SKM-1 treated with dmso at 0.1 percent for 144 hours (cell line): ENCODE measurements around the gene CHN2.

ENCODE experiments used
- DNase-seq: peaks from one replicate; lab custom pipeline; 2025; ENCODE audit not compliant: unreplicated experiment; lab: John Stamatoyannopoulos, UW

Gene CHN2

DNA sequence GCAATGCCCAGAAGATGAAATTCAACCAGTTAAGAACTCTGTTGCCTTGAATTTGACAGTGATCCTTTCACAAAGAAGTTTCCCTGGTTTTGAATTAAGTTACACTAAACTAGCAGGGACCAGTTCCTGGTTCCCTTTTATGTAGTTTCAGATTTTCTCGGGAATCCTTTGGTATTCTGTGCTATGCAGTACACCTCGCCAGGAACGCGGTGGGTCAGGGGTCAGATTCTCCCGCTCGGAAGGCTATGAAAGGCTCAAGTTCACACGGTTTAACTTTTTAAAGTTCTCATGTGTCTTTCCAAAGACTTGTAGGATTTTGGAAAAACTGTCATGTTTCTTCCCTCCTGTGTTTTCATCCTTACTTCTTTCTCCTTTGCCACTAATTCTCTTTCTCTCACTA is 264.4 kb downstream of the CHN2 start:
- DNase-seq: no peak

DNA sequence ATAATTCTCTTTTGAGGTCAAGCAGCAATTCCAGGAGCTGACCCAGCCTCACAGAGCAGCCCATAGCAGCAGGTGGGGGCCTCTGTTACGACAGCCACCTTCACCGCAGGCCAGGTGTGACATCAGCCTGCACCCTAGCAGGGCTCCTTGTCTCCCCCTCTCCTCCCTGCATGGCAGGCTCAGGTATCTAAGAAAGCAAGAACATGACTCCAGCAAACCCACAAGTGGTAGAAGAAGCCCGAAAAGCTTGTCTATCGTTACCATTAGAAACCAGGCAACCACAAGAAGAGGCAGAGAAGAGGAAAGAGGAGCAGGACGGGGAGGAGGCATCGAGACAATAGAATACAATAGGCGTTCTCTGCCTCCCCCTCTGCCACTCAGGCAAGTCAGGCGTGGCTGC is 265.0 kb downstream of the CHN2 start:
- no peak for DNase-seq

DNA sequence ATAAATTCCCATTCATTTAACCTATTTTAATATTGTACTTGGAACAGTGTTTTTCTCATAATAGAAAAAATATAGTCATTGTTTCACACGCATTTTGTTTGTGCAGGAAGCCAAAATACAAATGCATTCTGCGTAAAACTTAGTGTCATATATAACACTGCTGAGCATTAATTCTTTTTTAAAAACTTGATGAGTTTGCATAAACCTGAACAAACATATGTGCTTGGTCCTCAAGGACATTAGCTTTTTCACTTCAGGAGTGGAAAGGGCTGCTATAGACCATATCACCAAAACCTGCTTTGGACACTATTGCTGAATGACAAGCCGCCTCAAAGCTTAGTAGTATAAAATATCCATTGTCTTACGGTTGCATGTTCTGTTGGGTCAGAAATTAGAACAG is 267.4 kb downstream of the CHN2 start:
- DNase-seq: no peak

DNA sequence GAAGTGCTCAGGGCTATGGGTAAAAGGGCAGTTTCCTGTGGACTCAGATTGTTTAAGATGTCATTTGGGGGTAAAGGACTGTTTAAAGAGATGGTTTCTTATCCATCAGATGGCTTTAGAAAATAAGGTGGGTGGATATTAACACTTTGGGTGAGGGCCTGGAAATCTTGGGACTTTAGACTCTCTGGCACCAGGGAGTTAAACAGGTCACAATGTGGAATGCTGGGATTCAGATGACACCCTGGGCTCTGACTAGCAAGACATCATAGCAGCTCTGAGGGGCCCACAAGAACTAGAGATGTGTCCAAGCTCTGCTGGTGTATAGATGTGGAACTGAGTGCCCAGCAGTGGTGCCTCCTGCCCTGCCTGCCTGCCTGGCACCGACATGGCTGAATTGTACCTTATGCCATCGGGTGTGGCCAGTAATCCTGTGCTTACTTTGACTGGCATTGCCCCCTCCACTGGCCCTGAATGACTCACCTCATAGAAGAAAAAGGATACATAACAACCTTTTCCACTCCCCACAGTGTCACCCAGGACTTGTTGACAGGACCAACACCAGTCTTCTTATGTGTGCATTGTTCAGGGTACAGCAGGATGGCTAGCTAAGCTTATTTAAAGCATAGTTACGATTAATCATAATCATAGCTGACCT is 269.1 kb downstream of the CHN2 start:
- no peak for DNase-seq

DNA sequence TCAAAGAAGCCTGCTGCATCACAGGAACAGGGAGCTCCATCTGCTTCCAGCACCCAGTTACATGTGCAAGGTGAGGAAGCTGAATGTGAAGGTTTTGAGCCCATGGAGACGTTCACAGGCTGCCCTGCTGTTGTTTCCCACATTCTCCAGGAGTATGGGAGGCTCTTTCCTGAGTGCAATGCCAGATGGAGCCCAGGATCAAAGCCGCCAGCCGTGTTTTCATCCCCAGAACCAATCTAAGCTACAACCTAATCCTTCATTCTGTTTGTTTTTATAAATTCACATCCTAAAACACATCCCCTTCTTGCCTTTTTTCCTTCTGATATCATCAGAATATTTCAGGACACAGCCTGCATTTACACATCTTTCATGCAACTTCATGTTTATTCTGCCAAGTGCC is 270.2 kb downstream of the CHN2 start:
- DNase-seq: no peak

DNA sequence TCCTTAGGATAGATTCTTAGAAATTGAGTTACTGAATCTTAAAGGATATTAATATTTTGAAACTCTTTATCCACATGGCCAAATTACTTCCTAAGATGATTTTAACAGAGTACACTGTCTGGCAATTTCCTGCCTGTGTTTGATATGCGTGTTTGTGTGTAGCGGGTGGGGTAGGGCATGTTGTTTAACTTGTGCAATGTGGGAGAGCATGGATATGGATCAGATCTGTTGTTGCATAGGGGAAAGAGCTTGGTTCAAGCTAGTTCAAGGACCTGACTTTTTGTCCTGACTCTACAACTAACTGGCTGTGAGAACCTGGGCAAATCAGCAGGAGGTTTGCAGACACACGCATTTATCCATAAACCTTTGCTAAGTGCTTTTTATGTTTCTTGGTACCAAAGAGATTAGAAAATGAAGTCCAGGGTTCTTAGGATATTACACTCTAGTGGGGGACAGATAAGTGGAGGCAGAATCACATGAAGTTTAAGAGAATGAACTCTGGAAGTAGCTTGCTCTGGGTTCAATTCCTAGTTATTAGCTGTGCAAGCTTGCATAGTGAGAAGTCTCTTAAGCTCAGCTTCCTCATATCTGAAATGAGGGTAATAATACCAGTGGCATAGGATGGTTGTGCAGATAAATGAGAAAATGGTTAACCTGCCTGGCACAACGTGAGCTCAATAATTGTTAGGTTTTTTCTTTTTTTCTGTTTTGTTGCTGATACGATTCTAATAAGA is 272.8 kb downstream of the CHN2 start:
- no peak for DNase-seq

DNA sequence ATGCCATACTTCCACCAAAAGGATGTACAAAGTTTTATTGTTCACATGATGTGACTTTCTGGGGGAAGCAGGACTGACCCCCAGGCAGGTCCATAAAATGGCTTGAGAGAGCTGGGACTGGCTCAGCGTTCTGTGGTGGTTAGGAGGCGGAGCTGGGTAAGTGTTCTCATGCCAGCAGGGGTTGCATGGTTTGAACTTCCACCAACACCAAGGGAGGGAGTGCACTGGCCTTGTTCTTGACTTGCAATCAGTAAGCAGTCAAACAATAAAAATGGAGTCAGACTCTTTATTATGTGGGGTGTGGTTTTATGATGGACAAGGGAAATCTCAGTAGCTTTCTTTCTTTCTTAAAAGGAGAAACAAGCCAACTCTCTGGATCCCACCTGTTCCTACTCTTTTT is 273.6 kb downstream of the CHN2 start:
- no peak for DNase-seq

DNA sequence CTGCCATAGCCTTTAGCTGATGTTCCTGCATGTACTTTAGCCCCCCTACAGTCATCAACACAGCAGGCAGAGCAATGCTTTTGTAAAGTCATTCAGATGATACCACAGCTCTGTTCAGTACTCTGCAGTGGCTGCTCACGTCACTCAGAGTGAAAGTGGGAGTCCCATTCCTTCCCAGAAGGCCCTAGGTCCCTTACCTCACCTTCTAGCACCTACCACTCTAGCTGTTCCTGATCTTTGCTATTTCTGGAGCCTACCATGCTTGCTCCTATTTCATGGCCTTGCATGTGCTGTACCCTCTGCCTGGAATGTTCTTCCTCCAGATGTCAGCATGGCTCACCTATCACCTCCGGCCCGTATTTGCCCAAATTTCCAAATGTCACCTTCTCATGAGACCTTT is 274.7 kb downstream of the CHN2 start:
- DNase-seq: no peak

DNA sequence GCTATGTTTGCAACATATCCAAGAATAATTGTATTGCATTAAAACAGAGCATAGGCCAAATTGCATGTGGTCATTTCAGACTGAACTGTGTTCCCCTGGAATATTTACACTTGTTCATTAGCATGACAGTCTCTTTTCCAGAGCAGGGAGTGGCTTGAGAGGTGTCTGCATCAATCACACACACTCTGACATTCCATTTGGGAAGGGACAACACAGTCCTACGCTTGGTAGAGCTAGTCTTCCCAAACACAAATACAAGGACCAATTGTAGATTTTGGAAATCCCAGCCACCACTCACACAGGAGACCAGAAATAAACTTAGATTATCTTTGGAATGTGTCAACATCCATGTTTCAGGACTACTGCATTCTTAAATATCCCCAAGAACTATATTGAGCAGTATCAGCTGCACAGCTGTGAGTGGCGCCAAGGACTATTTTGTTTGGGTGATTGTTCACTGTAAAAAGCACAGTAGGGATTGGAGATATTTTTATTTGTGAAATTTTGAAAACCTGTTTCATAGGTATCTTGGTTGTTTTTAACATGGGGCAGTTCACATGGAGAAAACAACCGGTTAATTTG is 275.5 kb downstream of the CHN2 start:
- DNase-seq: no peak

DNA sequence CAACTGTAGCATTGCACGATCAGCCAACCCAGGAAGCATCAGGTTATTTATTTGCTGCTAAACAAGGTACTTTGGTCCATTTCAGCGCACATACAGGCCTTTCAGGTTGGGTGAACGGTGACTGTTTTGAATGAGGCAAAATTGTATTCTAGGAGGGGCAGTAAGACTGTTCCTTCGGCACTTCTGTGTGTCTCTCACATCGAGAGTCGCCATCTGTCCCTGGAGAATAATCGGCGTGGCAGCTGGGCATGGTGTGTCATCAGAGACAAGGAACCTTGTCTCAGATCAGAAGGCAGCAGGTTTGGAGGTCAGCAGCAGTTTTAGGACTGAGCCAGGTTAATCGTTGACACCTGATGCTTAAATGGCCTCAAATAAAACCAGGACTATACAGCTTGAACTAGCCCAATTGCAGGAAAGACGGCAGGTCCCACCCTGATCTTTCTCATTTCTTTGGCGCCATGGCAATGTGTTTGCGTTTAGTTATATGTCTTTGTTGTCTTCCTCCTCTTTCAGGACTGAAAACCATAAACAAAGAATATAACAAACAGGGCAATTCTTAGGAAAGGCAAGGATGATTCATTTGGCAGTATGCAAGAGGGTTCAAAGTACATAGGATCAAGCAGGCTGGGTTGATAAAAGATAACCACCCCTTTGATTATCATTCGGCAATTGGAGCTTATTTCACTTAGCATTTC is 277.0 kb downstream of the CHN2 start:
- no peak for DNase-seq

DNA sequence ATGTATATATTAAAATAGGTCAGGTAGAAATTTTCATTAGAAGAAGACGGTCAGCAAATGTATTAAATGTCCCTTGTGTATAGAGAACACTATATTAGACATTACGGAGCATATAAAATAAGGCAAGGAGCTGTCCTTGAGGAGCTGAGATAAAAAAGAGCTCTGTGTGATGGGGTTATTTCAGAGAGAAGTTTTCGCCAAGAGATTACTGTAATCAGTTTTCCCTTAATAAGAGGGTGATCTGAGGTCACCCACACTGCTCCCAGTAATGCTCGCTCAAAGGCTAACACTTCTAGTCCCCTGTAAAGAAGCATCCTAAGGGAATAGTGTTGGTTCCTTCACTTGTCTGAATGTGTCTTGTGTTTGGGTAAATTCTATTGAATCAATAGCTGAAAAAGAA is 282.3 kb downstream of the CHN2 start:
- DNase-seq: no peak

DNA sequence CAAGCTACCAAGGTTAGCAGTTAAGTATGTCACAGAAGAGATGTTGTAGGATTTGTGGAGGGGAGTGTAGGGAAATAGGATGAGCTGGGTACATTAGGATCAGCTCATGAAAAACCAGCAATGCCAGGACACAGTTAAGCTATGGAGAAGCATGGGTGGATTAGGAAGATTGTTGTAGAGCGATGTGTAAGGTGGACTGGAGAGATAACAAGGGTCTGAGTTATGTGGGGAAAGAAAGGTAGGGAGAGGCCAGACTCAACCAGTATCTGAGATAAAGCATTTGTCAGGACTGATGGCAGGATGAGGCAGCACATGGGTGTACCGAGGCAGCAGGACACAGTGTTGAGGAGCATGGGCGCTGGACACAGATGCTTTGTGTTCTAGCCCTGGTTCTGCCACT is 283.7 kb downstream of the CHN2 start:
- DNase-seq: no peak

DNA sequence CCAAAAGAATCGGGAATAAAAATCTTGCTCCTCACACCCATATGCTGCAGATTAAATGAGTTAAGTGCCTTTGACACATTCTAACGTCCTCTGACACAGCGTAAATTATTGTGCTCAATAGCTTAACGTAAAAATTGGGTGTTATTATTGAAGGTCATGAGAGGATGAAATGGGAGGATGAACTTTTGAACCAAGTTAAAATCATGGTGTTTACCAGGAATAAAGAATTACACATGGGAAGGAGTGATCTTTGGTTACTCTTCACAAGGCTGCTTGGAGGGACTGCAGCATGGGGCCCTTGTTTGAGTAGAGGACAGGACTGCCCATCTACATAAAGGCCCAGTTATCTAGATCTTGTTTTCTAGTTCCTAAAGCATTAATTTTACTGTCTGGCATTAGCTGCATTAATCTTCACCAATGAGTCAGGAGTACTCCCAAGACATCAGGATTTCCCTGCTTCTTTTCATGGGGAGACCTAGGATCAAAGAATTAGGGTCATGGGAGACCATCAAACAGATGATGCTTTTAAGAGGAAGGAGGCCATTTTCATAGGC is 284.2 kb downstream of the CHN2 start:
- DNase-seq: no peak

DNA sequence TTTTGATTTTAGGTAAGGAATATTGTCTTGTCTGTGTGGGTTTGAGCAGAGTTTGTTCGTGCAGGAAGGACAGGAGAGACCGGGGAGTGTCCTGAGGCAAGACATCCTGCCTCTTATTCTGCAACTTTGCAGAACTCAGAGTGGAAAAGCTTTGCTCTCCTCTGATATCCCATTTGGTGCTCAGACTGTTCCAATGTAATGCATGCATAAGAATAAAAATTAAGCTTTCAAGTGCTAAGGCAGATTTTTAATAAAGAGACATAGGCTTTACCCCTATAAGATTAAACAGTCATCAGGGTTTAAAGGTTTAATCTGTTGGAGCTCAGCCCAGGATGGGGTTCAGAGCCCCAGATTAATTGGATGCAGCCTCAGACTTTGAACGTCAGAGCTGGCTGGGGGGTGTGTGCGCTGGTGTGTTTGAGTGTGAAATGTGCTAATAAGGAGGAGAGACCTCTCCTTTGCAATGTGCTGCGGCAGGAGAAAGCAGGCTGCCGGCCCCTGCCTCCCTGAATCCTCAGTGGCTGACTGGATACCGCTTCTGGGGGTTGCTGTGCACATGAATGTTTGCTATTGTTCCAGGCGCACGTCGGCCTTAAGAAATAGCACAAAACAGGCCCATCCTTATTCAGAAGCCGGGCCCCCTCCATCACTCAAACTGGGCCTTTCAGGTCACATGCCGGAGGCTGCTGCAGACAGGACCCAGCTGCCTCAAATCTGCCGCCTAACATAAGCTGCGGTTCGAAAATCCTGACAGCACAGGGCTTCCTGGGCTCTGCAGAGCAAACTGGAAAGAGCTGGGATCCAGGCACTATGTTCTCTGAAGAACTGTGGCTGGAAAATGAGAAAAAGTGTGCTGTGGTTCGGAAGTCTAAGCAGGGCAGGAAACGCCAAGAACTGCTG is 285.0 kb downstream of the CHN2 start:
- no peak for DNase-seq

DNA sequence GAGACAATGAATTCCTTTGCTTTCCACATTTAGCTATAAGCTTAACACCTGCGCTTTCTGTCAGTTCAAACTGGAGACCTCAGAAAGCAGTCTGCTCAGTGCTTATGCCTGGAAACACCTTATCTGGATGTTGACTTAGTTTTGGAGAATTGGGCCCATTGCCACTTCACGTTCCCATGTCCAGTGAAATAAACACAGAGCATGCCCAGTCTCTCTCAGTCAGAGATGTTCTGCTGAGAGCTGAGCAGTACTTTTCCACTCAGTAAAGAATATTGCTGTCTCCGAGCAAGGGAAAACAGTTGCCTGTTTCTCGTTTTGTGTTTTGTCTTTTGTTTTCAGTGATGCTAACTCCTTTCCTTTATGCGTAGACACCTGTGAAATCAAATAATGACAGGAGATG is 285.9 kb downstream of the CHN2 start:
- DNase-seq: no peak

DNA sequence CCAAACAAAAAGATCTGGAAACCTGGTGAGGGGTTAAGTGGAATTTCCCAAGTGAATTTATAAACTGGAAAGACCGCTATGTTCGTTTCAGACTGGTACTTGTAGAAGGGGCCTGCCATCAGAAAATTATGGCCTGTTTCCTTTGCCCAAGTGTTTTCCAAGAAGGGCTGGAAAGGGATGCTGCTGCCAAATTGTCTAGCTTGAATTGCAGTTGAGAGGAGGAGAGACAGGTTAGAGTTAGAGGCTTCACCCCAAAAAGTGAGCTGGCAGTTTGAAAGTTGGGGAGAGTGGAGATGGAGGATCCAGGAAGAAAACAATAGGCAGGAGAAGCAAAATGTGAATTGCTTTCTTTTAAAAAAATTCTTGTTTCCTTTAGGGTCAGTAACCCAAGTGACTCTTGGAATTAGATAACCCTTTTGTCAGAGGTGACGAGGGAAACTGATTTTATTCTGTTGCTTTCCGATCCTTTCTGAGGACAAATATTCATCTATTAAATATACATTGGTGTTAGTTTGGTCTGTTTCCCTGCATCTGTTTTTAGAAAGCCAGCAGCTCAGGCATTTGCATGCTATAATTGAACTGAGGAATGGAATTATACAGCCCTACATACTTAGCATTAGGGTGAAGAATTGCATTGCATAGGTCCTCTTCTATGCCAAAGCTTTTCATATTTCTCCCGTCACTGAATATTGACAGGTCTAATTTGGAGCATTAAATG is 286.5 kb downstream of the CHN2 start:
- DNase-seq: no peak

DNA sequence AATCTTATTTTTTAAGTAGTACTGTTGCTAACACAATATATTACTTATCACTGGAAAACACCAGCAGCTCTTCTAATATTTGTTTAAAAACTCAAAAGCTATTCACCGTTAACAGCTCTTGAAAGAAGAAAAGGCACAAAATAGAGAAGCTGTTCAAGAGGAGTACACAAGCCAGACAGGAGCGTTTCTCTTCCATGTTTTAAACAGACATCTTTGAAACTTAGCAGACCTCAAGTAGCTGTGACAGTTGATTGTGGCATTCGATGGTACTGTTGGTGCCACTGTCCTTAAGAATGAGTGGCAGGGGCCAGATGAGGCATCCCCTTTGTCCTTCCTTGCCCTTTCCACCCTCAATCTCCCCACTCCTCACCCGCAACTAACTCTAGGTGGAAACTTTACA is 287.5 kb downstream of the CHN2 start:
- DNase-seq: no peak

DNA sequence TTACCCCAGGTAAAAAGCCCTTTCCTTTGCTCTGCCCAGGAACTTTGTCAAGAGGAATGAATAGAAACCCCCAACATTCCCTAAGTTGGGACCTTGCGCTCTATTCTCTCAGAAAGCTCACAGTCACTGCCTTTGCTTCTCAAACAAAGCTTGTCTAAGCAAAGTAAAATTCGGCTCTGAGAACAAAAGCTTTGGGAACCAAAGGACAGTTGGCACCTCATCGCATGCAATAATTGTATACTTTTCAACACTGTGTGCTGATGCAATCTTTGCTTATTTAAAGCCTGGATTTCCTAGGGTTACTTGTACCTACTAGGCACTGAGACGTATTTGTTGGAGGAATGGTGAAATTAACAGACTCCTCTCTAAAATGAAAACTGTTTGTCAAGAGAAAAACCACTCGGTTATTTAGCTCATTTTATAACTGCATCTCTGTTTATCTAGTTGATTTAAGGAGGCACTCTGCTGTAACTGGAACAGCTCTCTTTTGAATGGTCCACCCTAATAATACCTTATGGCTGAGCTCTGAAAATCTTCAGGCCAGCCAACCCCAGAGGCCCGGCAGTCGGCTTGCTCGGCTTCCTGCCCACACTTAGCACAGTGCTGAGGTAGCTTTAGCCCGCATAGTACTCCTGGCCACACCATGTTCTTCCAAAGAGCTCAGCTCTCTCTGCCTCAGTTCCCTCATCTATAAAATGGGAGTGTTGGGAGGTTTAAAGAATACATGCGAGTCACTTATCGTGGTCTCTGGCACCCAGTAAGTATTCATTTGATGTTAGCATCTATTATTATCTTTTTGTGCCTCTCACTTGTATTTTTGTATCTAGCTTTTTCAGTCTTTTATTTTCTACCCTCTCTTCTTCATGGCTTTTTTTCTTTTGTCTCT is 288.9 kb downstream of the CHN2 start:
- DNase-seq: no peak

DNA sequence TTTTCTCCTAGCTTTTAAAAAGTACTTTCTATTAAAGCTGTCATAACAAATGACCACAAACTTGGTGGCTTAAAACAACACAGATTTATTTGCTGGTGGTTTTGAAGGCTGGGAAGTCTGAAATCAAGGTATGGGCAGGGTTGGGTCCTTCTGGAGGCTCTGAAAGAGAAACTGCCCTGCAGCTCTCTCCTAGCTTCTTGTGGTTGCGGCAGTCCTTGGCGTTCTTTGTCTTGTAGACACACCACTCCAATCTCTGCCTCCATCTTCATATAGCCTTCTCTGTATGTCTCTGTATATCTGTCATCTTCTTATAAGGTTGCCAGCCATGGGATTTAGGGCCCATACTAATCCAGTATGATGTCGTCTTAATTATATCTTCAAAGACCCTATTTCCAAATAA is 289.7 kb downstream of the CHN2 start:
- no peak for DNase-seq
